HL-60 (cell line): ENCODE measurements around the gene INPP4B.

Experiments
- CTCF ChIP-seq: IDR thresholded peaks from one replicate; pipeline ENCODE4 v1.5.1; 2011; ENCODE audit warnings: low read length, control low read depth, inconsistent platforms; ENCODE audit not compliant: insufficient read depth
- GABPA ChIP-seq: IDR thresholded peaks from 2 replicates; pipeline ENCODE4 v1.6.1; 2012; ENCODE audit warnings: low read depth
- POLR2AphosphoS5 ChIP-seq: IDR thresholded peaks from 2 replicates; pipeline ENCODE4 v1.6.1; 2012; ENCODE audit warnings: low read depth
- REST ChIP-seq: IDR thresholded peaks from 2 replicates; pipeline ENCODE4 v1.6.1; 2012; ENCODE audit warnings: low read depth; ENCODE audit not compliant: insufficient replicate concordance
- SPI1 ChIP-seq: IDR thresholded peaks from 2 replicates; pipeline ENCODE4 v1.6.1; 2012; ENCODE audit warnings: low read depth, mild to moderate bottlenecking, borderline replicate concordance

- TF ChIP-seq CTCF (no peak), SPI1 (no peak), POLR2AphosphoS5 (no peak), REST (no peak), GABPA (no peak)
Measured at GRCh38 chr4:142706381-142706780, 139.7 kb downstream of the INPP4B start.
